Effector CD8-positive, alpha-beta T cell (primary cell): Measurements from ENCODE around the gene WFDC11.

Experiments
- DNase-seq: peaks from one replicate; lab custom pipeline; 2025; lab: John Stamatoyannopoulos, UW

The WFDC11 gene

DNA sequence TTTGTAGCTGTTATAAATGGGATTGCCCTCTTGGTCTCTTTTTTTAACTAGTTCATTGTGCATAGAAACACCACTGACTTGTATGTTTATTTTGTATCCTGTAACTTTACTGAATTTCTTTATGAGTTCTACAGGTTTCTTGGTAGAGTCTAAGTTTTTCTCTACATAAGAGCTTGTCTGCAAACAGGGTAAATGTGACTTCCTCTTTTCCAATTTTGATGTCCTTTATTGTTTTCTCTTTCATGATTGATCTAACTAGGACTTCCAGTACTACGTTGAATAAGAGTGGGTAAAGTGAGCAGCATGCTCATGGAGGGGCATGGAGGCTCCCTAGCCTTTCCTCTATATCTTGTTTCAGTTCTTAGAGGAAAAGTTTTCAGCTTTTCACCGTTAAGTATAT lies 43.5 kb downstream of the WFDC11 start:
- no peak for DNase-seq

DNA sequence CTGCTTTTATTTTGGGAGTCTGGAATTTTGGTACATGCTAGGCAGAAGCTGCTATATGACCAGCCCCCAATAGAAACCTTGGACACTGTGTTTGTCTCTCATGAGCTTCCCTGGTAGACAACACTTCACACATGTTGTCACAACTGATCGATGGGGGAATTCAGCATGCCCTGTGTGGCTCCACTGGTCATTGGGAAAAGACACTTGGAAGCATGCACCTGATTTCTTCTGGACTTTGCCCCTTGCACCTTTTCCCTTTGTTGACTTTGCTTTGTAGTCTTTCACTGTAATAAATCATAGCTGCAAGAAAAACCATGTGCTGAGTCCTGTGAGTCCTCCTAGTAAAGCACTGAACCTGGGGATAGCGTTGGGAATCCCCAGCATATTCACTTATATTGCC lies 48.4 kb downstream of the WFDC11 start:
- DNase-seq: no peak

GRCh38 chr20:45617591-45617990 lies 52.4 kb downstream of the WFDC11 start:
- no peak for DNase-seq

DNA sequence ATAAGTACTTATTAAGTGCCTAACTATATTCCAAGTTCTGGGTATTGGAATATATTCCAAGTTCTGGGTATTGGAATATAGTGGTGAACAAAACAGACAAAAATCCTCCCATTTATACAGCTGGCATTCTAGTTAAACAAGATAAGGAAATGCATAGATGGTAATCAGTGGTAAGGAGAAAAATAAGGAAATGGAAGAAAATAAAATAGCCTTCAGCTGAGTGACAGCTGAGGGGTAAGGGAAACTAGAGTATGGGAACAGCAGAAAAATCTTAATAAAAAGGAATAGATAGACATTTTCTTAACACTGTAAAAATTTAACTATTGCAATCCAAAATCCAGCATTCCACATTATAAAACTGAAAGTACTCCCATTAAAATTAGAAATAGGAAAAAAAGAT lies 57.7 kb downstream of the WFDC11 start:
- no peak for DNase-seq

DNA sequence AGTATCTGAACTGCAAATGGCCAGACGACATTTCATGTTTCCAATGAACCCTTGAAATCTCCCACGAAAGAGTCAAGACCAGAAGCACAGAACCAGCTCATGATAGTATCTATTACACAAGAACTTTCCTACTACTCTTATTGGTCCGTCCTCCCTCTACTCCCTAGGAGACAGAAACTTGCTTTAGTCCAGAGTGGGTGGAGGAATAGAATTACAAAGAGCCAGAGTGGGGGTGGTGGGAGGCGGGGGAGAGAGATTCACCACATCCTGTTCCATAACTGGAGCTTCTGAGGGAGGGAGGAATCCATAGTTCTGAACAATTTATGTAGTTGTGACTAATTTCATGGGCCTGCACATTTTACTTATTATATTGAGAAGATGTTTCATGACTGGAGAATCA lies 59.0 kb downstream of the WFDC11 start:
- no peak for DNase-seq

- no peak for DNase-seq
These were observed 62.2 kb downstream of the WFDC11 start for GRCh38 chr20:45607810-45608209.
